ENCODE data around the gene SBF2. TPM values are rescaled to one million over a fixed set of nuclear protein-coding genes. Genes with fewer than 3 reads are reported as not detected.

The SBF2 gene
- total RNA-seq, 1 donor from 2014 or later: 39.5 TPM

- Mint-ChIP-seq H3K27ac (no peak overlapping the region), H3K9me3 (no peaks in the 10 kb centered on the region), H3K4me3 (no peak overlapping the region), H3K4me1 (ENCODE audit: unreplicated experiment) (peaks cover 8% of the 10 kb centered on the region), H3K36me3 (peaks cover 11% of the 10 kb centered on the region), H3K27me3 (no peaks in the 10 kb centered on the region)
- TF ChIP-seq, protein P1, sequence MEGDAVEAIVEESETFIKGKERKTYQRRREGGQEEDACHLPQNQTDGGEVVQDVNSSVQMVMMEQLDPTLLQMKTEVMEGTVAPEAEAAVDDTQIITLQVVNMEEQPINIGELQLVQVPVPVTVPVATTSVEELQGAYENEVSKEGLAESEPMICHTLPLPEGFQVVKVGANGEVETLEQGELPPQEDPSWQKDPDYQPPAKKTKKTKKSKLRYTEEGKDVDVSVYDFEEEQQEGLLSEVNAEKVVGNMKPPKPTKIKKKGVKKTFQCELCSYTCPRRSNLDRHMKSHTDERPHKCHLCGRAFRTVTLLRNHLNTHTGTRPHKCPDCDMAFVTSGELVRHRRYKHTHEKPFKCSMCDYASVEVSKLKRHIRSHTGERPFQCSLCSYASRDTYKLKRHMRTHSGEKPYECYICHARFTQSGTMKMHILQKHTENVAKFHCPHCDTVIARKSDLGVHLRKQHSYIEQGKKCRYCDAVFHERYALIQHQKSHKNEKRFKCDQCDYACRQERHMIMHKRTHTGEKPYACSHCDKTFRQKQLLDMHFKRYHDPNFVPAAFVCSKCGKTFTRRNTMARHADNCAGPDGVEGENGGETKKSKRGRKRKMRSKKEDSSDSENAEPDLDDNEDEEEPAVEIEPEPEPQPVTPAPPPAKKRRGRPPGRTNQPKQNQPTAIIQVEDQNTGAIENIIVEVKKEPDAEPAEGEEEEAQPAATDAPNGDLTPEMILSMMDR (conservative IDR thresholded peaks at IDR 0.05): no peak
- no peak for DNase-seq (ENCODE audit: extremely low spot score, unreplicated experiment)
Observed at GRCh38 chr11:9796854-9797253, 497.2 kb downstream of the SBF2 start.

DNA sequence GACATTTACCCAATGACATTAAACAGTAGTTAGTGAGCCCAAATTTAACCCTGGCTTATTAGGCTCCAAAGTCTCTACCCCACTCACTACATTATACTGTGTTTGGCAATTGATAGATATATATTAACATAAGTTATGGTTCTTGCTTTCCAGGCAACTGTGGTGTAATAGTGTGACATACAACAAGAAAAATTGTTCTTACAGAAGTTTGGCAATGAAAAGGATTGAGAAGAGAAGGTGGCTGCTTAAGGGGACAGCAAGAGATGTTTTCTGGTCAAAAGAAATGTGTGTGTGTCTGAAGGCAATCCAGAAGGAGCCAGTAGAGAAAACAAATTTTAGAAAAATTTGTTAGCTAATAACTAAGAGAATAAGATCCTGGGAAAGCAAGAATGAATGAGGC is 497.8 kb downstream of the SBF2 start:
- no peak for DNase-seq (ENCODE audit: extremely low spot score, unreplicated experiment)
- Mint-ChIP-seq H3K4me3 (no peak overlapping the region), H3K9me3 (no peaks in the 10 kb centered on the region), H3K27me3 (no peaks in the 10 kb centered on the region), H3K27ac (no peak overlapping the region), H3K4me1 (ENCODE audit: unreplicated experiment) (peaks cover 6% of the 10 kb centered on the region), H3K36me3 (peaks cover 16% of the 10 kb centered on the region)
- TF ChIP-seq, protein P1 (conservative IDR thresholded peaks at IDR 0.05): no peak

GRCh38 chr11:9790703-9791102 is 503.3 kb downstream of the SBF2 start:
- Mint-ChIP-seq H3K4me1 (ENCODE audit: unreplicated experiment) (peaks cover 13% of the 10 kb centered on the region), H3K27me3 (no peaks in the 10 kb centered on the region), H3K27ac (no peak overlapping the region), H3K4me3 (no peak overlapping the region), H3K36me3 (peaks cover 22% of the 10 kb centered on the region), H3K9me3 (no peaks in the 10 kb centered on the region)
- TF ChIP-seq, protein P1 (conservative IDR thresholded peaks at IDR 0.05): no peak
- DNase-seq (ENCODE audit: extremely low spot score, unreplicated experiment): no peak

DNA sequence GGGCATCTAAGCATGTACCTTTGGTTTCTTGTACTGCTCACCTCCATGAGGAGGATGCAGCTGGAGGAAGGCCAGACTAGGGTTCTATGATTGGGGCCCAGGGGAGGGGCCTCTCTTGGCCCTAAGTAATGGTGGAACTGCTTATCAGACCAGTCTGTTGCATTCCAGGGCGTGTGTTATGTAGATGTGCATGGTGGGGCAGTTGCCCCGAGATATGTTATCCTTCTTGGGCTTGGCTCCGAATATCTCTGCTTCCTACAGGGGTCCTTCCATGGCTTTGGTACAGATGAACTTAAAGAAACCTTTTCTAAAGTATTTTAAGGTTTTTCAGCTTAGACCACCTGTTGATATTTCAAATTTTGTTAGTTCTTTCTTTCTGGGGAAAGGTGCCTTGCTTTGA is 504.1 kb downstream of the SBF2 start:
- Mint-ChIP-seq H3K4me1 (ENCODE audit: unreplicated experiment) (peaks cover 11% of the 10 kb centered on the region), H3K9me3 (no peaks in the 10 kb centered on the region), H3K27ac (no peak overlapping the region), H3K27me3 (no peaks in the 10 kb centered on the region), H3K4me3 (no peak overlapping the region), H3K36me3 (peaks cover 25% of the 10 kb centered on the region)
- TF ChIP-seq, protein P1 (conservative IDR thresholded peaks at IDR 0.05): no peak
- no peak for DNase-seq (ENCODE audit: extremely low spot score, unreplicated experiment)

DNA sequence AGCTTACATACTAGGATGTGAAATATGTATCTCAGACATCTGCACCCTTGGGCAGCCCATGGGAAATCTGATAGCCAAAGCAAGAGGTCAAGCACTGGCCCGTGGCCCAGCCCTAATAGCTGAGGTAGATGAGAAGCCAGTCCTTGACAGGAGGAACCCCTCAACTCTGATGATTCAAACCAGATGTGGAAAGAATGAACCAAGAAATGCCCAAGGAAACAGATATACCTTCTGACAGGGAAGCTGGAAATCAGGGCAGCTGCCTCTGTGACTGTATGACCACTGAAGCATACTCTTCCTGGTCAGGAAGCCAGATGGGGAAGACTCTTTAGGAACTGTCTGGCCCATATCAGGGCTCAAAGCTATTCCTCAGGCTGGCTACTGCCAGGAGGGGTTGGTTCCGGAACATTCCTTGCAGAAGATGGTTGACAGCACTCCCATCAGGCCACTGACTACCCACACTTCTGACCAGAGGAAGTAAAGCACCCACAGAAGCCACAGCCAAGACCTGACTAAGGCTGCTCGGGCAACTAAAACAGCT is 506.0 kb downstream of the SBF2 start:
- H3K27ac Mint-ChIP-seq: no peak overlapping the region
- H3K27me3 Mint-ChIP-seq: no peaks in the 10 kb centered on the region
- peaks cover 11% of the 10 kb centered on the region for H3K4me1 Mint-ChIP-seq (ENCODE audit: unreplicated experiment)
- H3K36me3 Mint-ChIP-seq: peaks cover 25% of the 10 kb centered on the region
- peak overlapping the region; percentile 9 for H3K4me3 Mint-ChIP-seq
- DNase-seq (ENCODE audit: extremely low spot score, unreplicated experiment): no peak
- no peaks in the 10 kb centered on the region for H3K9me3 Mint-ChIP-seq
- TF ChIP-seq, protein P1 (conservative IDR thresholded peaks at IDR 0.05): no peak

GRCh38 chr11:9787260-9787659 is 506.8 kb downstream of the SBF2 start:
- Mint-ChIP-seq H3K36me3 (peaks cover 25% of the 10 kb centered on the region), H3K27me3 (no peaks in the 10 kb centered on the region), H3K27ac (no peak overlapping the region), H3K4me1 (ENCODE audit: unreplicated experiment) (peaks cover 11% of the 10 kb centered on the region), H3K4me3 (no peak overlapping the region), H3K9me3 (no peaks in the 10 kb centered on the region)
- no peak for DNase-seq (ENCODE audit: extremely low spot score, unreplicated experiment)
- TF ChIP-seq, protein P1 (conservative IDR thresholded peaks at IDR 0.05): no peak
